ENCODE results near the gene SEC62. TPM values are rescaled to one million over a fixed set of nuclear protein-coding genes. Genes with fewer than 3 reads are reported as not detected.

Gene SEC62
- total and polyA plus RNA-seq, 2 donors (not counting 1 experiment from before 2014, with no cell fraction given), result 49.9 to 136 TPM

- DNase-seq (ENCODE audit: low read depth in 2 of 2), result no peak
- TF ChIP-seq CTCF (conservative IDR thresholded peaks at IDR 0.05 in 1 of 2, IDR thresholded peaks at IDR 0.05 in 1 of 2; ENCODE audit: low read depth in 1 of 2, low read length in 2 of 2), result no peak
- TF ChIP-seq EZH2 (IDR thresholded peaks at IDR 0.05; ENCODE audit: low read length, missing control alignments), result no peak
- Histone ChIP-seq H3K4me1 (ENCODE audit: control insufficient read depth, extremely low read depth, insufficient read depth, low read length) (peaks cover 3% of the 10 kb centered on the region), H3K4me2 (ENCODE audit: extremely low read depth, insufficient read depth, low read length) (no peak overlapping the region), H3K9me3 (ENCODE audit: control insufficient read depth, insufficient read depth, low read depth, low read length) (no peaks in the 10 kb centered on the region), H4K20me1 (ENCODE audit: control insufficient read depth, extremely low read depth, insufficient read depth, low read length) (no peaks in the 10 kb centered on the region), H3K4me3 (replicated peaks in 1 of 4; ENCODE audit: control extremely low read depth in 1 of 4, insufficient read depth in 1 of 4, low read depth in 3 of 4, low read length in 4 of 4) (no peak overlapping the region), H3K9ac (ENCODE audit: insufficient read depth, low read length) (no peak overlapping the region), H3K27ac (ENCODE audit: insufficient read depth, low read length) (no peak overlapping the region), H2AFZ (ENCODE audit: low read length) (no peak overlapping the region), H3K79me2 (ENCODE audit: control insufficient read depth, insufficient read depth, low read length) (no peaks in the 10 kb centered on the region), H3K36me3 (ENCODE audit: control insufficient read depth, insufficient read depth, low read length) (peaks cover 2% of the 10 kb centered on the region), H3K27me3 (ENCODE audit: control insufficient read depth, insufficient read depth, low read length) (no peaks in the 10 kb centered on the region)
Measured at GRCh38 chr3:170000051-170000450, 33.4 kb downstream of the SEC62 start.

- DNase-seq (ENCODE audit: low read depth in 2 of 2), result no peak
- Histone ChIP-seq H3K4me3 (replicated peaks in 1 of 4; ENCODE audit: control extremely low read depth in 1 of 4, insufficient read depth in 1 of 4, low read depth in 3 of 4, low read length in 4 of 4) (no peak overlapping the region), H3K27me3 (ENCODE audit: control insufficient read depth, insufficient read depth, low read length) (no peaks in the 10 kb centered on the region), H3K4me2 (ENCODE audit: extremely low read depth, insufficient read depth, low read length) (no peak overlapping the region), H3K9me3 (ENCODE audit: control insufficient read depth, insufficient read depth, low read depth, low read length) (no peaks in the 10 kb centered on the region), H3K27ac (ENCODE audit: insufficient read depth, low read length) (no peak overlapping the region), H2AFZ (ENCODE audit: low read length) (peak overlapping the region; percentile 43), H4K20me1 (ENCODE audit: control insufficient read depth, extremely low read depth, insufficient read depth, low read length) (no peaks in the 10 kb centered on the region), H3K36me3 (ENCODE audit: control insufficient read depth, insufficient read depth, low read length) (no peaks in the 10 kb centered on the region), H3K9ac (ENCODE audit: insufficient read depth, low read length) (no peak overlapping the region), H3K79me2 (ENCODE audit: control insufficient read depth, insufficient read depth, low read length) (no peaks in the 10 kb centered on the region), H3K4me1 (ENCODE audit: control insufficient read depth, extremely low read depth, insufficient read depth, low read length) (peaks cover 3% of the 10 kb centered on the region)
- no peak for TF ChIP-seq EZH2 (IDR thresholded peaks at IDR 0.05; ENCODE audit: low read length, missing control alignments)
- TF ChIP-seq CTCF (conservative IDR thresholded peaks at IDR 0.05 in 1 of 2, IDR thresholded peaks at IDR 0.05 in 1 of 2; ENCODE audit: low read depth in 1 of 2, low read length in 2 of 2), result no peak
Measured at GRCh38 chr3:170002231-170002630, 35.6 kb downstream of the SEC62 start.

DNA sequence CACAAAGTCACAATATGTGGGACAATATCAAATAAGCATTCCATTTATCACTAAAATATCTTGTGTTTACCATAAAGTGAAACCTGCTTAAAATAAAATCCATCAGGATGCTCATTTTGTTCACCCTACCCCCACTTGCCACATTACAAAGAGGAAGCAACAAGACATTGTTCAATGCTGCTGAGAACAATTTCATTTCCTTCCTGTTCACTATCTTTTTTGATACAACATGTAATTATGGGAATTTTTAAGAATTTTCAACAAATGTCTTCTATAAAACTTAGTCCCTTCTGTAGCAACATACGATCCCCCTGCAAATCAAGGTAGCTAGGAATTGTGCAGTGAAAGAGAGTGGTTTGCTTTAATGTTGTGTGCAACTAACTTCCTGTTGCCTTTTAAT, 36.3 kb downstream of the SEC62 start:
- no peak overlapping the region for H3K4me3 ChIP-seq (replicated peaks in 1 of 4; ENCODE audit: control extremely low read depth in 1 of 4, insufficient read depth in 1 of 4, low read depth in 3 of 4, low read length in 4 of 4)
- no peak overlapping the region for H2AFZ ChIP-seq (ENCODE audit: low read length)
- no peak overlapping the region for H3K27ac ChIP-seq (ENCODE audit: insufficient read depth, low read length)
- H3K9ac ChIP-seq (ENCODE audit: insufficient read depth, low read length), result no peak overlapping the region
- H3K27me3 ChIP-seq (ENCODE audit: control insufficient read depth, insufficient read depth, low read length), result no peaks in the 10 kb centered on the region
- no peaks in the 10 kb centered on the region for H4K20me1 ChIP-seq (ENCODE audit: control insufficient read depth, extremely low read depth, insufficient read depth, low read length)
- H3K36me3 ChIP-seq (ENCODE audit: control insufficient read depth, insufficient read depth, low read length), result no peaks in the 10 kb centered on the region
- H3K4me2 ChIP-seq (ENCODE audit: extremely low read depth, insufficient read depth, low read length), result no peak overlapping the region
- TF ChIP-seq EZH2 (IDR thresholded peaks at IDR 0.05; ENCODE audit: low read length, missing control alignments) (no peak), CTCF (conservative IDR thresholded peaks at IDR 0.05 in 1 of 2, IDR thresholded peaks at IDR 0.05 in 1 of 2; ENCODE audit: low read depth in 1 of 2, low read length in 2 of 2) (no peak)
- DNase-seq (ENCODE audit: low read depth in 2 of 2), result no peak
- H3K9me3 ChIP-seq (ENCODE audit: control insufficient read depth, insufficient read depth, low read depth, low read length), result no peaks in the 10 kb centered on the region
- no peaks in the 10 kb centered on the region for H3K79me2 ChIP-seq (ENCODE audit: control insufficient read depth, insufficient read depth, low read length)
- H3K4me1 ChIP-seq (ENCODE audit: control insufficient read depth, extremely low read depth, insufficient read depth, low read length), result peaks cover 3% of the 10 kb centered on the region

All from fibroblast of lung (primary cell).